DND-41 (cell line): ENCODE results near the gene BACH2.

ENCODE experiments used
- ATAC-seq: fragments of 200-7000 bp; cut with Tn5 transposase; 3 replicates; pipeline ENCODE4 v1.9.1; 2021; ENCODE audit warnings: low read depth; ENCODE audit not compliant: insufficient read depth
- DNase-seq: peaks from one replicate; pipeline ENCODE4 v3.0.0-alpha.2; 2020
- H2AFZ ChIP-seq: 2 replicates; pipeline ENCODE4 v1.6.0; 2012; ENCODE audit warnings: low read depth, low read length
- H3K27ac ChIP-seq: 2 replicates; pipeline ENCODE4 v1.5.1; 2012; ENCODE audit warnings: low read length, inconsistent platforms
- H3K27me3 ChIP-seq: fragments of 200-600 bp; sonication (generic); 2 replicates; pipeline ENCODE4 v1.6.0; 2012; ENCODE audit warnings: low read length, mild to moderate bottlenecking, inconsistent platforms; ENCODE audit not compliant: insufficient read depth, poor library complexity
- H3K36me3 ChIP-seq: 2 replicates; pipeline ENCODE4 v1.5.1; 2012; ENCODE audit warnings: low read length, inconsistent platforms; ENCODE audit not compliant: insufficient read depth
- H3K4me1 ChIP-seq: 2 replicates; pipeline ENCODE4 v1.5.1; 2012; ENCODE audit warnings: mild to moderate bottlenecking, low read length; ENCODE audit not compliant: insufficient read depth
- H3K4me2 ChIP-seq: 2 replicates; pipeline ENCODE4 v1.6.0; 2012; ENCODE audit warnings: mild to moderate bottlenecking, moderate library complexity, low read length, inconsistent platforms; ENCODE audit not compliant: insufficient read depth
- H3K4me3 ChIP-seq, 2 experiments: fragments of 200-600 bp in 1 of 2; shearing (Covaris generic) in 1 of 2; 2 replicates each; pipeline ENCODE4 v1.5.1; 2012 to 2016; ENCODE audit warnings: inconsistent platforms in 2 of 2, low read length in 2 of 2, mild to moderate bottlenecking in 2 of 2, low read depth in 1 of 2, moderate library complexity in 1 of 2
- H3K79me2 ChIP-seq: 2 replicates; pipeline ENCODE4 v1.6.0; 2012; ENCODE audit warnings: low read length, inconsistent platforms; ENCODE audit not compliant: insufficient read depth
- H3K9ac ChIP-seq: 2 replicates; pipeline ENCODE4 v1.6.0; 2012; ENCODE audit warnings: low read depth, mild to moderate bottlenecking, inconsistent platforms, low read length, moderate library complexity
- H3K9me3 ChIP-seq: 2 replicates; pipeline ENCODE4 v1.5.1; 2012; ENCODE audit warnings: low read length, moderate library complexity, mild to moderate bottlenecking, inconsistent platforms; ENCODE audit not compliant: insufficient read depth, severe bottlenecking
- H4K20me1 ChIP-seq: 2 replicates; pipeline ENCODE4 v1.6.0; 2012; ENCODE audit warnings: low read length; ENCODE audit not compliant: insufficient read depth
- EZH2 ChIP-seq: IDR thresholded peaks from 3 replicates; pipeline ENCODE4 v1.6.1; 2012; ENCODE audit warnings: borderline replicate concordance, low read depth, mild to moderate bottlenecking, moderate library complexity, low read length, inconsistent platforms; ENCODE audit not compliant: severe bottlenecking
- TF ChIP-seq, protein P1 (sequence below): IDR thresholded peaks from 2 replicates; pipeline ENCODE4 v1.5.1; 2012; ENCODE audit warnings: borderline replicate concordance, low read length, moderate library complexity, mild to moderate bottlenecking; ENCODE audit not compliant: poor library complexity, severe bottlenecking; ENCODE audit errors: extremely low read depth

BACH2 gene

DNA sequence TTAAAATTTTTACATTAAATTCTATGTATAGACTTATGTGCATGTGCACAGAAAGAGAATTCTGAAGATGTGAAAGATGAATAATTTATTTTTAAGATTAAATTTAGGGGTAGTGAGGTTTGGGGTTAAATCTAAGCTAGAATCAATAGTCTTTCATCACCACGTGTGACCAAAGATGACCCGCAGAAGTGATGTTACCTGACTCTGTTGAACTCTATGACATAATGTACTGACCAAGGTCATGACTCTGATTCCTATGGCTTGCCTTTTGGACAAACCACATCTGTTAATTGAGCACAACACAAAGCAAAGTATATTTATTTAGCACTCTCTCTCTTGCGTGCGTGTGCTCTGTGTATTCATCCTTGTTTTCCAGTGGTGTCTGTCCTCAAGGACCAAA lies 150.6 kb downstream of the BACH2 start:
- no peaks in the 10 kb centered on the region for H3K79me2 ChIP-seq
- no peak overlapping the region for H3K9ac ChIP-seq
- H4K20me1 ChIP-seq, result no peaks in the 10 kb centered on the region
- no peak for DNase-seq
- H3K36me3 ChIP-seq, result no peaks in the 10 kb centered on the region
- no peak overlapping the region for H3K4me3 ChIP-seq
- no peaks in the 10 kb centered on the region for H3K9me3 ChIP-seq
- no peak overlapping the region for H3K4me2 ChIP-seq
- no peaks in the 10 kb centered on the region for H3K27me3 ChIP-seq
- TF ChIP-seq, protein P1, sequence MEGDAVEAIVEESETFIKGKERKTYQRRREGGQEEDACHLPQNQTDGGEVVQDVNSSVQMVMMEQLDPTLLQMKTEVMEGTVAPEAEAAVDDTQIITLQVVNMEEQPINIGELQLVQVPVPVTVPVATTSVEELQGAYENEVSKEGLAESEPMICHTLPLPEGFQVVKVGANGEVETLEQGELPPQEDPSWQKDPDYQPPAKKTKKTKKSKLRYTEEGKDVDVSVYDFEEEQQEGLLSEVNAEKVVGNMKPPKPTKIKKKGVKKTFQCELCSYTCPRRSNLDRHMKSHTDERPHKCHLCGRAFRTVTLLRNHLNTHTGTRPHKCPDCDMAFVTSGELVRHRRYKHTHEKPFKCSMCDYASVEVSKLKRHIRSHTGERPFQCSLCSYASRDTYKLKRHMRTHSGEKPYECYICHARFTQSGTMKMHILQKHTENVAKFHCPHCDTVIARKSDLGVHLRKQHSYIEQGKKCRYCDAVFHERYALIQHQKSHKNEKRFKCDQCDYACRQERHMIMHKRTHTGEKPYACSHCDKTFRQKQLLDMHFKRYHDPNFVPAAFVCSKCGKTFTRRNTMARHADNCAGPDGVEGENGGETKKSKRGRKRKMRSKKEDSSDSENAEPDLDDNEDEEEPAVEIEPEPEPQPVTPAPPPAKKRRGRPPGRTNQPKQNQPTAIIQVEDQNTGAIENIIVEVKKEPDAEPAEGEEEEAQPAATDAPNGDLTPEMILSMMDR, result no peak
- TF ChIP-seq EZH2, result no peak
- no peak overlapping the region for H2AFZ ChIP-seq
- no peaks in the 10 kb centered on the region for H3K4me1 ChIP-seq
- ATAC-seq, result no peak
- H3K27ac ChIP-seq, result no peak overlapping the region

GRCh38 chr6:90144928-90145555 lies 151.6 kb downstream of the BACH2 start:
- Histone ChIP-seq H3K79me2 (no peaks in the 10 kb centered on the region), H3K27ac (no peak overlapping the region)

GRCh38 chr6:90144396-90144795 lies 152.2 kb downstream of the BACH2 start:
- Histone ChIP-seq H4K20me1 (no peaks in the 10 kb centered on the region), H3K27me3 (no peaks in the 10 kb centered on the region), H3K79me2 (no peaks in the 10 kb centered on the region), H3K9ac (no peak overlapping the region), H3K4me3 (no peak overlapping the region), H3K27ac (no peak overlapping the region), H3K4me1 (no peaks in the 10 kb centered on the region), H2AFZ (no peak overlapping the region), H3K4me2 (no peak overlapping the region), H3K9me3 (no peaks in the 10 kb centered on the region), H3K36me3 (no peaks in the 10 kb centered on the region)
- TF ChIP-seq, protein P1, result no peak
- TF ChIP-seq EZH2, result no peak
- DNase-seq, result no peak
- ATAC-seq, result no peak

More at GRCh38 chr6:90144928-90145555, 151.6 kb downstream of the BACH2 start:
- no peaks in the 10 kb centered on the region for H3K4me1 ChIP-seq
- H2AFZ ChIP-seq, result no peak overlapping the region
- H3K9ac ChIP-seq, result no peak overlapping the region
- no peak overlapping the region for H3K4me3 ChIP-seq
- H3K4me2 ChIP-seq, result no peak overlapping the region
- no peaks in the 10 kb centered on the region for H3K27me3 ChIP-seq
- no peaks in the 10 kb centered on the region for H3K9me3 ChIP-seq
- no peaks in the 10 kb centered on the region for H4K20me1 ChIP-seq
- DNase-seq (no peak), ATAC-seq (no peak)
- TF ChIP-seq, protein P1, result no peak
- no peak for TF ChIP-seq EZH2
- H3K36me3 ChIP-seq, result no peaks in the 10 kb centered on the region
